GM23338 (cell line): ENCODE data around the gene PDCD2L. TPM values are rescaled to one million over a fixed set of nuclear protein-coding genes. Genes with fewer than 3 reads are reported as not detected.

Experiments used
- ATAC-seq: fragments of 200-7000 bp; cut with Tn5 transposase; 3 replicates; pipeline ENCODE4 v1.9.1; 2020
- DNase-seq: peaks from one replicate; pipeline ENCODE4 v3.0.0-alpha.2; 2015; ENCODE audit warnings: low spot score
- H2AFZ ChIP-seq: fragments of 200-600 bp; sonication (generic); 2 replicates; pipeline ENCODE4 v1.8.0; 2016; ENCODE audit warnings: antibody characterized with exemption, mild to moderate bottlenecking, moderate library complexity
- H3F3A ChIP-seq: fragments of 200-600 bp; sonication (generic); replicated peaks from 2 replicates; pipeline ENCODE4 v1.8.0; 2017; ENCODE audit warnings: antibody characterized with exemption, mixed run types, low read depth
- H3K27ac ChIP-seq: fragments of 200-600 bp; sonication (generic); 2 replicates; pipeline ENCODE4 v1.6.1; 2016; ENCODE audit warnings: low read depth
- H3K27me3 ChIP-seq: fragments of 200-600 bp; sonication (generic); 2 replicates; pipeline ENCODE4 v1.8.0; 2016; ENCODE audit warnings: mild to moderate bottlenecking, mixed run types, moderate library complexity; ENCODE audit not compliant: insufficient read depth
- H3K36me3 ChIP-seq: fragments of 200-600 bp; sonication (generic); 2 replicates; pipeline ENCODE4 v1.8.0; 2016; ENCODE audit warnings: mild to moderate bottlenecking; ENCODE audit not compliant: insufficient read depth
- H3K4me1 ChIP-seq: fragments of 200-600 bp; sonication (generic); 2 replicates; pipeline ENCODE4 v1.8.0; 2016; ENCODE audit warnings: mild to moderate bottlenecking, moderate library complexity; ENCODE audit not compliant: insufficient read depth
- H3K4me2 ChIP-seq: fragments of 200-600 bp; sonication (generic); 2 replicates; pipeline ENCODE4 v1.7.1; 2017; ENCODE audit warnings: mixed run types
- H3K4me3 ChIP-seq: fragments of 200-600 bp; sonication (generic); 2 replicates; pipeline ENCODE4 v1.6.1; 2016; ENCODE audit warnings: mixed run types
- H3K79me2 ChIP-seq: fragments of 200-600 bp; sonication (generic); replicated peaks from 2 replicates; pipeline ENCODE4 v1.8.0; 2017; ENCODE audit warnings: mild to moderate bottlenecking; ENCODE audit not compliant: insufficient read depth
- H3K9me2 ChIP-seq: fragments of 200-600 bp; sonication (generic); 2 replicates; pipeline ENCODE4 v1.8.0; 2017; ENCODE audit not compliant: insufficient read depth
- H4K20me1 ChIP-seq: fragments of 200-600 bp; sonication (generic); replicated peaks from 2 replicates; pipeline ENCODE4 v1.8.0; 2017; ENCODE audit warnings: mild to moderate bottlenecking; ENCODE audit not compliant: insufficient read depth
- H3K27ac Mint-ChIP-seq: 2 replicates; pipeline ENCODE4 v1.8.0; 2020; ENCODE audit warnings: inconsistent platforms, mild to moderate bottlenecking, moderate library complexity, mixed read lengths
- H3K27me3 Mint-ChIP-seq: 3 replicates; pipeline ENCODE4 v1.8.0; 2022; ENCODE audit warnings: low read depth, mild to moderate bottlenecking, moderate library complexity, mixed read lengths, inconsistent platforms; ENCODE audit not compliant: insufficient read depth, poor library complexity
- H3K36me3 Mint-ChIP-seq: 3 replicates; pipeline ENCODE4 v1.8.0; 2021; ENCODE audit warnings: low read depth, mild to moderate bottlenecking, inconsistent platforms, moderate library complexity, mixed read lengths
- H3K4me1 Mint-ChIP-seq: 3 replicates; pipeline ENCODE4 v1.8.0; 2020; ENCODE audit warnings: mild to moderate bottlenecking, inconsistent platforms, mixed read lengths
- H3K4me3 Mint-ChIP-seq: 3 replicates; pipeline ENCODE4 v1.8.0; 2021; ENCODE audit warnings: moderate library complexity, mild to moderate bottlenecking, inconsistent platforms, mixed read lengths
- H3K9me3 Mint-ChIP-seq: 3 replicates; pipeline ENCODE4 v1.8.0; 2020; ENCODE audit warnings: moderate library complexity, mild to moderate bottlenecking, inconsistent platforms, mixed read lengths
- CREB1 ChIP-seq: fragments of 250-450 bp; sonication (Bioruptor Pico); IDR thresholded peaks from 2 replicates; pipeline ENCODE4 v1.5.0; 2020; ENCODE audit warnings: low read depth, mild to moderate bottlenecking, moderate library complexity
- EZH2 ChIP-seq: fragments of 200-600 bp; sonication (generic); IDR thresholded peaks from one replicate; pipeline ENCODE4 v1.8.0; 2017; ENCODE audit warnings: antibody characterized with exemption, mild to moderate bottlenecking, low read depth; ENCODE audit not compliant: unreplicated experiment
- EZH2phosphoT487 ChIP-seq: fragments of 200-600 bp; sonication (generic); IDR thresholded peaks from one replicate; pipeline ENCODE4 v1.8.1; 2018; ENCODE audit warnings: antibody characterized with exemption; ENCODE audit not compliant: unreplicated experiment
- JUNB ChIP-seq: IDR thresholded peaks from one replicate; pipeline ENCODE4 v1.6.1; 2016; ENCODE audit warnings: antibody characterized with exemption; ENCODE audit not compliant: unreplicated experiment
- POLR2AphosphoS5 ChIP-seq: IDR thresholded peaks from 2 replicates; pipeline ENCODE4 v1.6.1; 2016; ENCODE audit warnings: antibody characterized with exemption, low read depth
- ZNF462 ChIP-seq: fragments of 250-450 bp; sonication (Bioruptor Pico); IDR thresholded peaks from 2 replicates; pipeline ENCODE4 v1.5.0; 2020; ENCODE audit warnings: mild to moderate bottlenecking, moderate library complexity
- polyA plus RNA-seq: library from polyadenylated mRNA; unstranded; fragments of >200 nt; fragmentation: Nextera tagmentation; extraction: Ambion mirVana; gene quantifications from 2 replicates; pipeline ENCODE4 v1.2.1, GENCODE V29; 2016
- total RNA-seq: library from RNA; depleted of rRNA; stranded (reverse); fragments of >200 nt; shearing (Covaris generic); gene quantifications from 2 replicates; pipeline ENCODE4 v1.2.3, GENCODE V29; 2014
- TF ChIP-seq, protein P1 (sequence below), 2 experiments: fragments of 200-600 bp in 1 of 2; sonication (generic) in 1 of 2; conservative IDR thresholded peaks; 2 replicates each; pipeline versions ENCODE4 v1.5.1 to v1.6.1; 2016 to 2017; ENCODE audit warnings: antibody characterized with exemption in 2 of 2, low read depth in 2 of 2, mild to moderate bottlenecking in 2 of 2, moderate library complexity in 1 of 2
- TF ChIP-seq, protein P2 (sequence below): IDR thresholded peaks from one replicate; pipeline ENCODE4 v1.6.1; 2018; ENCODE audit warnings: antibody characterized with exemption; ENCODE audit not compliant: unreplicated experiment
- TF ChIP-seq, protein P3 (sequence below): IDR thresholded peaks from 2 replicates; pipeline ENCODE4 v1.6.1; 2016; ENCODE audit warnings: antibody characterized with exemption

Gene PDCD2L
- total and polyA plus RNA-seq, 2 experiments from 2014 or later, result 61.3 to 67.2 TPM

DNA sequence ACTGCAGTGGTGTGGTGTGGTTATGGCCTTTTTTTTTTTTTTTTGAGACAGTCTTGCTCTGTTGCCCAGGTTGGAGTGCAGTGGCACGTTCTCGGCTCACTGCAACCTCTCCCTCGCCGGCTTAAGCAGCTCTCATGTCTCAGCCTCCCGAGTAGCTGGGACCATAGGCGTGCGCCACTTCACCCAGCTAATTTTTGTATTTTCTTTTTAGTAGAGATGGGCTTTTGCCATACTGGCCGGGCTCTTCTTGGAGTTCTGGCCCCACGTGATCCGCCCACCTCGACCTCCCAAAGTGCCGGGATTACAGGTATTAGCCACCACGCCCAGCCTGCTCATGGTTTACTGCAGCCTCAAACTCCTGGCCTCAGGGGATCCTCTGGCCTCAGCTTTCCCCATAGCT, 7.0 kb downstream of the PDCD2L start (continued):
- TF ChIP-seq ZNF462 (CRISPR knock-in tag), result no peak
- TF ChIP-seq POLR2AphosphoS5, result no peak
- no peak for TF ChIP-seq CREB1 (CRISPR knock-in tag)
- TF ChIP-seq EZH2phosphoT487, result no peak
- TF ChIP-seq, protein P1, sequence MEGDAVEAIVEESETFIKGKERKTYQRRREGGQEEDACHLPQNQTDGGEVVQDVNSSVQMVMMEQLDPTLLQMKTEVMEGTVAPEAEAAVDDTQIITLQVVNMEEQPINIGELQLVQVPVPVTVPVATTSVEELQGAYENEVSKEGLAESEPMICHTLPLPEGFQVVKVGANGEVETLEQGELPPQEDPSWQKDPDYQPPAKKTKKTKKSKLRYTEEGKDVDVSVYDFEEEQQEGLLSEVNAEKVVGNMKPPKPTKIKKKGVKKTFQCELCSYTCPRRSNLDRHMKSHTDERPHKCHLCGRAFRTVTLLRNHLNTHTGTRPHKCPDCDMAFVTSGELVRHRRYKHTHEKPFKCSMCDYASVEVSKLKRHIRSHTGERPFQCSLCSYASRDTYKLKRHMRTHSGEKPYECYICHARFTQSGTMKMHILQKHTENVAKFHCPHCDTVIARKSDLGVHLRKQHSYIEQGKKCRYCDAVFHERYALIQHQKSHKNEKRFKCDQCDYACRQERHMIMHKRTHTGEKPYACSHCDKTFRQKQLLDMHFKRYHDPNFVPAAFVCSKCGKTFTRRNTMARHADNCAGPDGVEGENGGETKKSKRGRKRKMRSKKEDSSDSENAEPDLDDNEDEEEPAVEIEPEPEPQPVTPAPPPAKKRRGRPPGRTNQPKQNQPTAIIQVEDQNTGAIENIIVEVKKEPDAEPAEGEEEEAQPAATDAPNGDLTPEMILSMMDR (conservative IDR thresholded peaks at IDR 0.05; ENCODE audit: low read depth in 2 of 2), result no peak
- TF ChIP-seq EZH2, result no peak

GRCh38 chr19:34416021-34416545, 11.9 kb downstream of the PDCD2L start:
- TF ChIP-seq EZH2 (no peak), CREB1 (CRISPR knock-in tag) (no peak), JUNB (no peak)
- TF ChIP-seq, protein P1 (conservative IDR thresholded peaks at IDR 0.05; ENCODE audit: low read depth in 2 of 2), result no peak
- TF ChIP-seq, protein P2, sequence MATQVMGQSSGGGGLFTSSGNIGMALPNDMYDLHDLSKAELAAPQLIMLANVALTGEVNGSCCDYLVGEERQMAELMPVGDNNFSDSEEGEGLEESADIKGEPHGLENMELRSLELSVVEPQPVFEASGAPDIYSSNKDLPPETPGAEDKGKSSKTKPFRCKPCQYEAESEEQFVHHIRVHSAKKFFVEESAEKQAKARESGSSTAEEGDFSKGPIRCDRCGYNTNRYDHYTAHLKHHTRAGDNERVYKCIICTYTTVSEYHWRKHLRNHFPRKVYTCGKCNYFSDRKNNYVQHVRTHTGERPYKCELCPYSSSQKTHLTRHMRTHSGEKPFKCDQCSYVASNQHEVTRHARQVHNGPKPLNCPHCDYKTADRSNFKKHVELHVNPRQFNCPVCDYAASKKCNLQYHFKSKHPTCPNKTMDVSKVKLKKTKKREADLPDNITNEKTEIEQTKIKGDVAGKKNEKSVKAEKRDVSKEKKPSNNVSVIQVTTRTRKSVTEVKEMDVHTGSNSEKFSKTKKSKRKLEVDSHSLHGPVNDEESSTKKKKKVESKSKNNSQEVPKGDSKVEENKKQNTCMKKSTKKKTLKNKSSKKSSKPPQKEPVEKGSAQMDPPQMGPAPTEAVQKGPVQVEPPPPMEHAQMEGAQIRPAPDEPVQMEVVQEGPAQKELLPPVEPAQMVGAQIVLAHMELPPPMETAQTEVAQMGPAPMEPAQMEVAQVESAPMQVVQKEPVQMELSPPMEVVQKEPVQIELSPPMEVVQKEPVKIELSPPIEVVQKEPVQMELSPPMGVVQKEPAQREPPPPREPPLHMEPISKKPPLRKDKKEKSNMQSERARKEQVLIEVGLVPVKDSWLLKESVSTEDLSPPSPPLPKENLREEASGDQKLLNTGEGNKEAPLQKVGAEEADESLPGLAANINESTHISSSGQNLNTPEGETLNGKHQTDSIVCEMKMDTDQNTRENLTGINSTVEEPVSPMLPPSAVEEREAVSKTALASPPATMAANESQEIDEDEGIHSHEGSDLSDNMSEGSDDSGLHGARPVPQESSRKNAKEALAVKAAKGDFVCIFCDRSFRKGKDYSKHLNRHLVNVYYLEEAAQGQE, result no peak
- TF ChIP-seq, protein P3, sequence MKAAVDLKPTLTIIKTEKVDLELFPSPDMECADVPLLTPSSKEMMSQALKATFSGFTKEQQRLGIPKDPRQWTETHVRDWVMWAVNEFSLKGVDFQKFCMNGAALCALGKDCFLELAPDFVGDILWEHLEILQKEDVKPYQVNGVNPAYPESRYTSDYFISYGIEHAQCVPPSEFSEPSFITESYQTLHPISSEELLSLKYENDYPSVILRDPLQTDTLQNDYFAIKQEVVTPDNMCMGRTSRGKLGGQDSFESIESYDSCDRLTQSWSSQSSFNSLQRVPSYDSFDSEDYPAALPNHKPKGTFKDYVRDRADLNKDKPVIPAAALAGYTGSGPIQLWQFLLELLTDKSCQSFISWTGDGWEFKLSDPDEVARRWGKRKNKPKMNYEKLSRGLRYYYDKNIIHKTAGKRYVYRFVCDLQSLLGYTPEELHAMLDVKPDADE, result no peak
- Mint-ChIP-seq H3K36me3 (peaks cover 85% of the 10 kb centered on the region), H3K27ac (no peak overlapping the region), H3K27me3 (no peaks in the 10 kb centered on the region), H3K4me3 (no peak overlapping the region), H3K9me3 (no peaks in the 10 kb centered on the region), H3K4me1 (no peaks in the 10 kb centered on the region)
- Histone ChIP-seq H3K4me2 (no peak overlapping the region), H3F3A (0 out of 2 replicates have a peak, but pooled peaks cover 2% of the 10 kb centered on the region), H3K27ac (no peak overlapping the region), H3K27me3 (no peaks in the 10 kb centered on the region), H3K4me1 (no peaks in the 10 kb centered on the region), H3K36me3 (peaks cover 30% of the 10 kb centered on the region), H3K9me2 (no peaks in the 10 kb centered on the region), H3K4me3 (no peak overlapping the region), H2AFZ (no peak overlapping the region), H4K20me1 (peaks cover 12% of the 10 kb centered on the region; the same call in 1 of the 2 replicates), H3K79me2 (peaks cover 25% of the 10 kb centered on the region)
- ATAC-seq (no peak), DNase-seq (no peak)
